AG04449 (cell line): ENCODE measurements around the gene ANKDD1A.

Experiments
- CTCF ChIA-PET: fragments of 350-600 bp; formaldehyde crosslinking; extraction: SDS; loops from one replicate; lab custom pipeline; 2021; ENCODE audit warnings: antibody characterized with exemption; lab: Yijun Ruan, JAX
- POLR2A ChIA-PET: fragments of 400-600, 350-600 bp; formaldehyde crosslinking; extraction: SDS; loops from one replicate; lab custom pipeline; 2020; ENCODE audit warnings: antibody characterized with exemption, inconsistent platforms; lab: Yijun Ruan, JAX
- DNase-seq: peaks from one replicate; pipeline ENCODE4 v3.0.0-alpha.2; 2010; ENCODE audit warnings: low read depth, low spot score
- H3K4me3 ChIP-seq: 2 replicates; pipeline ENCODE4 v1.5.1; 2011; ENCODE audit warnings: low read depth, mild to moderate bottlenecking, control low read depth, low read length
- CTCF ChIP-seq: IDR thresholded peaks from one replicate; pipeline ENCODE4 v1.5.1; 2011; ENCODE audit warnings: mild to moderate bottlenecking, moderate library complexity, low read length, control low read depth, inconsistent platforms; ENCODE audit not compliant: insufficient read depth; ENCODE audit errors: missing control alignments

ANKDD1A gene

DNA sequence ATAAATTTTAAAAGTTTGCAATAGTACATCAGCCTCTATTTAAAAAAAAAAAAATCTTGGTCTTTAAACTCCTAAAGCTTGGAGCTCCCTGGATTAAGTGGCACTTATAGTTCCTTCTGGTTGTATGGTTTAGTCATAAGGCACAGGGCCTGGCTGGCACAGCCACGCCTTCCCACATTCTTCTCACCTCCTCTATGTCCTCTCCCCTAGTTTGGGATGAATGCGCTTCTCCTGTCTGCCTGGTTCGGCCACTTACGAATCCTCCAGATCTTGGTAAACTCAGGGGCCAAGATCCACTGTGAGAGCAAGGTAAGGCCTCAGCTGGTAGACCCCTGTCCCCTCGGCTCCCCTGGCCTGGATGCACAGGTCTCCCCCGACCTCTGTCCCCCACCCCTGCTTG is 10.0 kb downstream of the ANKDD1A start:
- no peak for DNase-seq
- TF ChIP-seq CTCF = no peak
- ChIA-PET CTCF (interaction anchor here (6.2 kb wide), 1 partner anchor 16 kb away, joined by 32 read pairs; no protein-coding TSS in a partner anchor), POLR2A (no interaction called here)
- no peak overlapping the region for H3K4me3 ChIP-seq

DNA sequence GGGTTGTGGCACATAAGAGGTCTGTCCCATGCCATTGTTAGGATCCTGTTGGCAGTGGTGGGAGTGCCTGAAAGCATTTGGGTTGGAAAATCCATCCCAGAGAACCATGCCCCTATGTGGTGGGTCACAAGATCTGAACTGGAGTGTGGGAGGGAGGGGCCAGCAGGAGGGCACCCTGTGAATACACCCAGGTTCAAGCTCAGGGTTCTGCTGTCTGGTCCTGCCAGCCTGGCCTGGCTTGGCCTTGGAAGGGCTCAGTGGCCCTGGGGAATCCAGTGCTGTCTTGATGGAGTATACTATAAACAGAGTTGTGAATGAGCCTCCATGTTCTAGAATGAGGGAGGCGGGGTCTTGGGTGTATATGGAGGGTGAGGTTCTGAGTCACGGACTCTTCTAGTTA is 11.8 kb downstream of the ANKDD1A start:
- no peak overlapping the region for H3K4me3 ChIP-seq
- POLR2A ChIA-PET = no interaction called here

GRCh38 chr15:64925335-64926330 is 13.9 kb downstream of the ANKDD1A start:
- H3K4me3 ChIP-seq = no peak overlapping the region
- DNase-seq = no peak
- ChIA-PET CTCF (no interaction called here), POLR2A (no interaction called here)
- TF ChIP-seq CTCF = no peak

More for the DNA sequence above, 11.8 kb downstream of the ANKDD1A start:
- no peak for DNase-seq
- no peak for TF ChIP-seq CTCF
- CTCF ChIA-PET = interaction anchor here (6.2 kb wide), 1 partner anchor 18 kb away, joined by 32 read pairs; no protein-coding TSS in a partner anchor

GRCh38 chr15:64926661-64927060 is 15.0 kb downstream of the ANKDD1A start:
- ChIA-PET CTCF (no interaction called here), POLR2A (no interaction called here)
- TF ChIP-seq CTCF = no peak
- DNase-seq = no peak
- H3K4me3 ChIP-seq = no peak overlapping the region

GRCh38 chr15:64928626-64929220 is 17.0 kb downstream of the ANKDD1A start:
- ChIA-PET CTCF (no interaction called here), POLR2A (no interaction called here)
- no peak for DNase-seq
- H3K4me3 ChIP-seq = no peak overlapping the region
- no peak for TF ChIP-seq CTCF
